HFF-Myc (cell line): ENCODE measurements around the gene SLC11A1.

Experiments
- DNase-seq: peaks from one replicate; pipeline ENCODE4 v3.0.0-alpha.2; 2011; ENCODE audit warnings: low read depth; ENCODE audit errors: extremely low read depth
- H3K4me3 ChIP-seq: replicated peaks from 2 replicates; pipeline ENCODE4 v1.5.1; 2011; ENCODE audit warnings: low read depth, mild to moderate bottlenecking, control low read depth, low read length
- CTCF ChIP-seq: IDR thresholded peaks from 2 replicates; pipeline ENCODE4 v1.5.1; 2012; ENCODE audit warnings: mild to moderate bottlenecking, low read depth, low read length, control low read depth; ENCODE audit errors: missing control alignments

SLC11A1 gene

GRCh38 chr2:218366621-218367414 is 15.3 kb upstream of the SLC11A1 start:
- no peak for TF ChIP-seq CTCF
- H3K4me3 ChIP-seq, result peak overlapping the region; percentile 46
- no peak for DNase-seq

- DNase-seq, result peak; percentile 33
- no peak for TF ChIP-seq CTCF
- H3K4me3 ChIP-seq, result peak overlapping the region; percentile 46
These were observed 14.5 kb upstream of the SLC11A1 start for GRCh38 chr2:218367415-218368149.

GRCh38 chr2:218368150-218368528 is 13.9 kb upstream of the SLC11A1 start:
- TF ChIP-seq CTCF, result no peak
- H3K4me3 ChIP-seq, result peak overlapping the region; percentile 46
- DNase-seq, result no peak

GRCh38 chr2:218368621-218369153 is 13.4 kb upstream of the SLC11A1 start:
- no peak overlapping the region for H3K4me3 ChIP-seq
- no peak for TF ChIP-seq CTCF
- no peak for DNase-seq

- H3K4me3 ChIP-seq, result no peak overlapping the region
- DNase-seq, result no peak
- TF ChIP-seq CTCF, result no peak
These were observed 12.7 kb upstream of the SLC11A1 start for GRCh38 chr2:218369330-218369729.

GRCh38 chr2:218370410-218371063 is 11.5 kb upstream of the SLC11A1 start:
- no peak overlapping the region for H3K4me3 ChIP-seq
- TF ChIP-seq CTCF, result no peak
- DNase-seq, result no peak
